Measurements from ENCODE around the gene UGT2B7.
A peak's percentile ranks its signal among the peaks of the same experiment; 100 is the strongest.
"Not testable (repeated sequence)": the region's sequence is repeated elsewhere in the genome, so short reads cannot be mapped to it uniquely, and the experiment has no call there.

The UGT2B7 gene

DNA sequence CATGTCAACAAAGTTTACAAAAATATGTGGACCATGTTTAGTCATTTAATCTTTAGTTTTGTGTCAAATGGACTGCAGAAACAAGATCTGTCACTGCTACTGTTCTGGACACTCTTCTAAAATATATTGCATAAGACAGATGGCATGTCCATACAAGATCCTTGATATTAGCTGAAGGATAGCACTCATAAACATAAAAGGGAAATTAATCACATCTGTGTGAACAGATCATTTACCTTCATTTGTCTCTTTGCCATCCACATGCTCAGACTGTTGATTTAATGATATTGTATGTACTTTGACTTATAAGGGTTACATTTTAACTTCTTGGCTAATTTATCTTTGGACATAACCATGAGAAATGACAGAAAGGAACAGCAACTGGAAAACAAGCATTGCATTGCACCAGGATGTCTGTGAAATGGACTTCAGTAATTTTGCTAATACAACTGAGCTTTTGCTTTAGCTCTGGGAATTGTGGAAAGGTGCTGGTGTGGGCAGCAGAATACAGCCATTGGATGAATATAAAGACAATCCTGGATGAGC is at the start of gene UGT2B7:
UGT2B7 (plus strand) TSS at position 364 of the 546 bp plus-strand sequence; CDS start at position 411, 47 bp downstream.
- no peak for DNase-seq

DNA sequence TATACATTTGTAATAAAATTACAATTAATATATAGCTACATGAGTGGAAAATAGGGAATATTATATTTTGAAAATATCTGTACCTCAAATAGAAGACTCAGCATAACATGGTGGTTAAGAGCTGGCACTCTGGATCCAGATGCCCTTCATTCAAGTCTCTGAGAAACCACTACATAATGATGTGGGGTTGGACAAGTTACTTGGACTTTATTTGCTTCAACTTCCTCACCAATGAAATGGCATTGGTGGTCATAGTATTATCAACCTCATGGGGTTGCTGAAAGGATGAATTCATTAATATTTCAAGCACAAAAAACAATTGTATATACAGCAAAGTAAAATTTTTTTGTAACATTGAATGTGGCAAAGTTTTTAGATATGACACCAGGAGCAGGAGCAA is 46.4 kb upstream of the UGT2B7 start:
- DNase-seq, result no peak

DNA sequence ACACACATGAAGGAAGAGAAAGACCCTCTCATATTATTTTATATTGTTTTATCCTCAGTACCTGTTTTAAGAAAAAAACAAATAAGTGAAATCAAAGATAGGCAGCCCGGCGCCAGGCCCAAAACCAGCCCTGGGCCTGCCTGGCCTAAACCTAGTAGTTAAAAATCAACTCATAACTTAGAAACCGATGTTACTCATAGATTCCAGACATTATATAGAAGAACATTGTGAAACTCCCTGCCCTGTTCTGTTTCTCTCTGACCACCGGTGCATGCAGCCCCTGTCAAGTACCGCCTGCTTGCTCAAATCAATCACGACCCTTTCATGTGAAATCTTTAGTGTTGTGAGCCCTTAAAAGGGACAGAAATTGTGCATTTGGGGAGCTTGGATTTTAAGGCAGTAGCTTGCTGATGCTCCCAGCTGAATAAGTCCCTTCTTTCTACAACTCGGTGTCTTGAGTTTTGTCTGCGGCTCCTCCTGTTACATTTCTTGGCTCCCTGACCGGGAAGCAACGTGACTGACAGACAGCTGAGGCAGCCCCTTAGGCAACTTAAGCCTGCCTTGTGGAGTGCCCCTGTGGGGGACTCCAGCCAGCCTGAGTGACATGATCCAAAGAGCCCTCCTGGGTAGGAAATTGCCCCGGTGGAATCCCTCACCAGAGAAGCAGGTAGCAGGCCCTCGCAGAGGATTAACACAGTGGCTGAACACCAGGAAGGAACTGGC is 45.3 kb upstream of the UGT2B7 start:
- DNase-seq, result peak; percentile 38

DNA sequence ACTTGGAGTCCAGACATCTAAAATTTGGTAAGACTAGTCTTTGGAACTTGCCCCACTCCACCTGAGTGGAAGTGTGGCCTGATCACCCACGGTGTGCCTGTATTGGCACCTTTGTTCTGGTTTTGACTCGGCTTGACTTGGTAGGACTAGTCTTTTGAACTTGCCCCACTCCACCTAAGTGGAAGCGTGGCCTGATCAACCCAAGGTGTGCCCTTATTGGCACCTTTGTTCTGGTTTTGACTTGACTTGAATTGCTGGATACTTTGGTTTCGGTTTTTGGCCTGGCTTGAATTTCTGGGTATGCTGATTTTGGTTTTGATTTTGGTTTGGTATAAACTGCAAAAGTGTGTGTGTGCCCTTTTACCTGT is 44.7 kb upstream of the UGT2B7 start:
- no peak for DNase-seq

DNA sequence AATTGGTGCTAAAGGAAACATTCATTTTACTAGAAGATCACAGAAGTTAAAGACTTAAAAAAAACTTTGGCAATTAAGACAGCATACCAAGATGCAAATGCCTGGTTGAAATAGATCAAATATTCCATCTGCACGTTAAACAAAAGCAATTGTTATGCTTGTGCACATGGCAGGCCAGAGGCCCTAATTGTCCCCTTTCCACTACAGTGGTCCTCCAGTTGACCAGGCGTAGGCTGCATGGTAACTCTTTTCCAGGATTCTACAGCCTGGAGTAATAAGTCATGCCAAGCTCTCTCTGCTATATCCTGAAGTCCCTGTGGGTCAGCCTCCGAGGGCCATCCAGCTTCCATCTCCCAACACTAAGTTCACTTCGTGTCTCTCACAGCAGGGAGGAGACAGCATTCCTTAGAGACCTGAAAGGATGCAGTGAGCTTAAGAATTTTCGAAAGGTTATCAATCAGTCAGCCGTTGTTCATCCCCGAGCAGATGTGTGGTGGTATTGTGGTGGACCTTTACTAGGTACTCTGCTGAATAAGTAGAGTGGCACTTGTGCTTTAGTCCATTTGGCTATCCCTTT is 42.9 kb upstream of the UGT2B7 start:
- DNase-seq, result not testable (repeated sequence)

GRCh38 chr4:69054033-69054432 is 42.2 kb upstream of the UGT2B7 start:
- not testable (repeated sequence) for DNase-seq

GRCh38 chr4:69054578-69055200 is 41.6 kb upstream of the UGT2B7 start:
- no peak for DNase-seq

DNA sequence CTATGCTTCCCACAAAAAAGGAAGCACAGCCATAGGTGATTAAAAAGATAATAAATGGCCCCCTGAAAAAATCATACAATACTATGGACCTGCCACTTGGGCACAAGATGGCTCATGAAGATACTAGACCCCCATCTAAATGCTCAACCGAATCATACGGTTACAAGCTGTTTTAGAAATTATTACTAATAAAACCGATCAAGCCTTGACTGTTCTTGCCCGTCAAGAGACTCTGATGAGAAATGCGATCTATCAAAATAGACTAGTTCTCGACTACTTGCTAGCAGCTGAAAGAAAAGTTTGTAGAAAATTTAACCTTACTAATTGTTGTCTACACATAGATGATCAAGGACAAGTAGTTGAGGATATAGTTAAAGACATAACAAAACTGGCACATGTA is 40.1 kb upstream of the UGT2B7 start:
- no peak for DNase-seq

GRCh38 chr4:69056921-69057550 is 39.2 kb upstream of the UGT2B7 start:
- no peak for DNase-seq

- peak; percentile 32 for DNase-seq
Measured at GRCh38 chr4:69057620-69058409, 38.5 kb upstream of the UGT2B7 start.

- no peak for DNase-seq
Measured at GRCh38 chr4:69058410-69059059, 37.7 kb upstream of the UGT2B7 start.

- DNase-seq, result no peak
Measured at GRCh38 chr4:69060651-69061308, 35.5 kb upstream of the UGT2B7 start.

DNA sequence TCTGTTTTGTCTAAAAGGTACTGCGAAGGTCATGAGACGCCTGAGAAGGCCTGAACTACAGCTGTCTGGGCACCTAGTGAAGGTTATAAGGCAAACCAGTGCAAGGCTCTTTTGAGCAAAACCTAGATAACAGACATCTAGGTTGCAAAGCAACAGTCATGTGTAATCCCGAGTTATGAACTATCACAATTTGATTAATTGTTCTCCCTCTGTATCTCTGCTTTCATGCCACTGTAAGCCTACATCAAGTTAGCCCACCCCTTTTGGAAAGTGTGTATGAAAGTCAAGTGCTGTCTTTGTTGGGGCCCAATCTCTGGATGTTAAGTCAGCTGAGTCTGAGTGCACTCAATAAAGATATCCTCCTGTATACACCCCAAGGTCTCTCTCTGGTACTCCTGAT is 31.9 kb upstream of the UGT2B7 start:
- DNase-seq, result no peak

- no peak for DNase-seq
Measured at GRCh38 chr4:69066945-69067344, 29.3 kb upstream of the UGT2B7 start.

- no peak for DNase-seq
Measured at GRCh38 chr4:69069085-69069484, 27.2 kb upstream of the UGT2B7 start.

DNA sequence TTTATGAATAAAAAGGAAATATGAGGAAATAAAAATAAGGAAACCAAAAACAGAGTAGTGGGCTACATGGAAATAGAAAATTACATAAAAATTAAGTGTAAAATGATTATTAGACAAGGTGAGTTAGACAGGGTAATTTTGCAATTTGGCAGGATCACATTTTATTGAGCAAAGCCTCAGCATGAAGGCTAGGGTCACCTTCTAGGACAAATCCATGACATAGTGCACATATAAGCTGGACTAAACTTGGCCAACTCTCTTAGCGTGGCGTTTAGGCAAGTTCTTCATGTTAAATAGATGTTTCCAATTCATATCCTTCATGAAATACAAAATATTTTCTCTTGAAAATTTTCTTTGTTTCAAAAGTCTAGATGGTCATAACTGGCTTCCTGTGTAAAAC is 25.7 kb upstream of the UGT2B7 start:
- DNase-seq, result no peak

GRCh38 chr4:69071286-69071685 is 25.0 kb upstream of the UGT2B7 start:
- DNase-seq, result no peak

DNA sequence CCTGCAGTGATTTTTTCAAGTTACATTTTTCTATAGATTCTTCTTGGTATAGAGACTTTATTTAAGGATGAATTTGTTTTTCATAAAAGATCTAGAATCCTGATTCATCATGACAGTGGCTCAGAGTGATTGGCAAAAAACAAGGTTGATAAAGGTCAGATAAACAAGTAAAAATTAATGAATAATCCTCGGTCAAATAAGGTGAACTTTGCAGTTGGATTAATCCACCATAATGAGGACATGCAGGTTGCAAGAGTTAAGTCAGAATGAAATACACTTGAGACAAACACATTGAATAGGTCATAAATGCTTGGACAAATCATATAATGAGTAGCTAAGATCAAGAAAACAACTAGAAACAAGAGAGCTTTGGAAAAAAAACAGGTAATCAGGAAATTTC is 22.9 kb upstream of the UGT2B7 start:
- DNase-seq, result no peak

DNA sequence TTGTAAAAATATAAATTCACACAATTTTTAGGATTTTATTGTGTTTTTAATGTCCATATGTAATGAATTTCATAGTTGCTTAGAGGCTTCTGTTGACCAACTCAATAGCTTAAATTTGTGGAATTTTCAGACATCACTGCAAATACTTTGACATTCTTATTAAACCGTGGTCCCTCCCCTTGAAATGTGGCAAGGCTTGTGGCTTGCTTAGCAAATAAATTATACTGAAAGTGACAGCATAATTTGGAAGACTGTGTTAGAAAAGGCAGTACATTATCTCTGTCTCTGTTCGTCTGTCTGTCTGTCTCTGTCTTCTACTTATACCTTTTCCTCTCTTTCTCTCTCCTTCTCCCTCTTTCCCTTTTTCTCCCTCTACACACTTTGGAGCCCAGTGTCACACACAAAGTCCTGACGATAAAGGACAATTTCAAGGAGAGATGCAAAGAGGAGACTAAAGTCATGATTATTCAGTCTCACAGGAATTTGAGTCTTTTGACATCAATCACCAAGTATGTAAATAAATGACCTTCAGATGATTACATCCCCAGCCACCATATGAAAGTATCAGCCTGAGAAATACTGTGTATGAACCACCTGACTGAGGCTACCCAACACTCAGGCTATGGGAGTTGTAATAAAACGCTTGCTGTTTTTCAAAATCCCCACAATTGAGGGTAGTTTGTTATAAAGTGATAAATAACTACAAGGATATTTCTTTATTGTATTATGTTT is 21.0 kb upstream of the UGT2B7 start:
- DNase-seq, result no peak

GRCh38 chr4:69078852-69079251 is 17.4 kb upstream of the UGT2B7 start:
- DNase-seq, result no peak

DNA sequence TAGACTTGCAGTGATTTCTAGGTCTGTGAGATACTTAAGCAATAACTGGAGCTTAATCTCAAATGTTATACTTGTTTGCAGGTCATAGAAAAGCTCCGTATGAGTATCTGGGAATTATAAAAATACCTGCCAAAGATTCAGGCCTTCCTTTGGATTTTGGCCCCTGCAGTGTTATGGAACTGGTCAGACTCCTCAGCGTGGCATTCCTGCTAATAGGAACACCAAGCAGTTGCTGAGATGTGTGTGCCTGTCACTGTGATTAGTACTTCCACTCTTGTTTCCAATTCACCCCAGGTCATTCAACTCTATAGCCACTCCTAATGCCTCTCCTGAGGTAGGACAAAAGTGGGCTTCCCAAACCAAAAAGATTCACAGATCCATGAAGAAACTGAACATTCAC is 7.8 kb upstream of the UGT2B7 start:
- no peak for DNase-seq

Measured in retina (tissue), 1 donor.